Upper lobe of right lung (tissue), 1 donor: ENCODE measurements around the gene POLR2F. TPM values are rescaled to one million over a fixed set of nuclear protein-coding genes. Genes with fewer than 3 reads are reported as not detected.

Experiments
- ATAC-seq: fragments of 200-7000 bp; cut with Tn5 transposase; one replicate; pipeline ENCODE4 v1.9.1; 2020; ENCODE audit warnings: mild to moderate bottlenecking, moderate library complexity
- DNase-seq: peaks from one replicate; pipeline ENCODE4 v3.0.0-alpha.2; 2020
- H3K27ac ChIP-seq: fragments of 200-600 bp; one replicate; pipeline ENCODE4 v1.8.0; 2022
- H3K27me3 ChIP-seq: fragments of 200-600 bp; one replicate; pipeline ENCODE4 v1.8.0; 2022; ENCODE audit warnings: mild to moderate bottlenecking
- H3K36me3 ChIP-seq: fragments of 200-600 bp; one replicate; pipeline ENCODE4 v1.8.0; 2022
- H3K4me1 ChIP-seq: fragments of 200-600 bp; one replicate; pipeline ENCODE4 v1.8.0; 2022
- H3K4me3 ChIP-seq: fragments of 200-600 bp; one replicate; pipeline ENCODE4 v1.8.0; 2022; ENCODE audit warnings: mild to moderate bottlenecking
- H3K9me3 ChIP-seq: fragments of 200-600 bp; one replicate; pipeline ENCODE4 v1.8.0; 2022
- intact Hi-C: fragments of 100-400 bp; cut with DNase I; formaldehyde crosslinking; loops from one replicate; pipeline ENCODE4 v1.11.0; 2022
- total RNA-seq: library from RNA; stranded (reverse); fragmentation: NEBNext Ultra II Directional; extraction: Animal tissue kit (Norgen Biotek cat#: 25700); gene quantifications from one replicate; pipeline ENCODE4 v1.2.1, GENCODE V29; 2021
- TF ChIP-seq, protein P1 (sequence below): fragments of 200-600 bp; IDR thresholded peaks from one replicate; pipeline ENCODE4 v1.8.0; 2022; ENCODE audit warnings: antibody characterized with exemption
- donor health status: DM: no; HTN: yes; CAD: no; lungs with severe emphysema.

Gene POLR2F
- total RNA-seq, 1 donor from 2014 or later: 49.0 TPM

- Histone ChIP-seq H3K27ac (no peak overlapping the region), H3K4me1 (no peaks in the 10 kb centered on the region), H3K36me3 (peaks cover 4% of the 10 kb centered on the region), H3K4me3 (no peak overlapping the region), H3K9me3 (no peaks in the 10 kb centered on the region), H3K27me3 (no peaks in the 10 kb centered on the region)
- DNase-seq (no peak), ATAC-seq (no peak)
- TF ChIP-seq, protein P1, sequence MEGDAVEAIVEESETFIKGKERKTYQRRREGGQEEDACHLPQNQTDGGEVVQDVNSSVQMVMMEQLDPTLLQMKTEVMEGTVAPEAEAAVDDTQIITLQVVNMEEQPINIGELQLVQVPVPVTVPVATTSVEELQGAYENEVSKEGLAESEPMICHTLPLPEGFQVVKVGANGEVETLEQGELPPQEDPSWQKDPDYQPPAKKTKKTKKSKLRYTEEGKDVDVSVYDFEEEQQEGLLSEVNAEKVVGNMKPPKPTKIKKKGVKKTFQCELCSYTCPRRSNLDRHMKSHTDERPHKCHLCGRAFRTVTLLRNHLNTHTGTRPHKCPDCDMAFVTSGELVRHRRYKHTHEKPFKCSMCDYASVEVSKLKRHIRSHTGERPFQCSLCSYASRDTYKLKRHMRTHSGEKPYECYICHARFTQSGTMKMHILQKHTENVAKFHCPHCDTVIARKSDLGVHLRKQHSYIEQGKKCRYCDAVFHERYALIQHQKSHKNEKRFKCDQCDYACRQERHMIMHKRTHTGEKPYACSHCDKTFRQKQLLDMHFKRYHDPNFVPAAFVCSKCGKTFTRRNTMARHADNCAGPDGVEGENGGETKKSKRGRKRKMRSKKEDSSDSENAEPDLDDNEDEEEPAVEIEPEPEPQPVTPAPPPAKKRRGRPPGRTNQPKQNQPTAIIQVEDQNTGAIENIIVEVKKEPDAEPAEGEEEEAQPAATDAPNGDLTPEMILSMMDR: no peak
- intact Hi-C loops: no loop called here
These were observed 26.3 kb downstream of the POLR2F start for GRCh38 chr22:37979782-37980181.

- no peak for DNase-seq
- Histone ChIP-seq H3K36me3 (no peaks in the 10 kb centered on the region), H3K4me1 (no peaks in the 10 kb centered on the region), H3K9me3 (no peaks in the 10 kb centered on the region), H3K27me3 (no peaks in the 10 kb centered on the region), H3K27ac (no peak overlapping the region), H3K4me3 (no peak overlapping the region)
- ATAC-seq: no peak
- TF ChIP-seq, protein P1: no peak
- intact Hi-C loops: no loop called here
These were observed 27.9 kb downstream of the POLR2F start for GRCh38 chr22:37981282-37982011.

GRCh38 chr22:37982151-37982785, 28.8 kb downstream of the POLR2F start:
- intact Hi-C loops: no loop called here
- no peak for DNase-seq
- H3K27ac ChIP-seq: no peak overlapping the region
- peak; percentile 4 for ATAC-seq
- H3K36me3 ChIP-seq: no peaks in the 10 kb centered on the region
- no peaks in the 10 kb centered on the region for H3K4me1 ChIP-seq
- no peak overlapping the region for H3K4me3 ChIP-seq
- H3K27me3 ChIP-seq: no peaks in the 10 kb centered on the region
- H3K9me3 ChIP-seq: no peaks in the 10 kb centered on the region
- TF ChIP-seq, protein P1: no peak

GRCh38 chr22:37982938-37983859, 29.7 kb downstream of the POLR2F start:
- Histone ChIP-seq H3K27me3 (no peaks in the 10 kb centered on the region), H3K27ac (no peak overlapping the region), H3K36me3 (no peaks in the 10 kb centered on the region), H3K4me3 (no peak overlapping the region), H3K9me3 (no peaks in the 10 kb centered on the region), H3K4me1 (no peaks in the 10 kb centered on the region)
- TF ChIP-seq, protein P1: peak; percentile 23
- intact Hi-C loops: no loop called here
- DNase-seq: no peak
- ATAC-seq: no peak

DNA sequence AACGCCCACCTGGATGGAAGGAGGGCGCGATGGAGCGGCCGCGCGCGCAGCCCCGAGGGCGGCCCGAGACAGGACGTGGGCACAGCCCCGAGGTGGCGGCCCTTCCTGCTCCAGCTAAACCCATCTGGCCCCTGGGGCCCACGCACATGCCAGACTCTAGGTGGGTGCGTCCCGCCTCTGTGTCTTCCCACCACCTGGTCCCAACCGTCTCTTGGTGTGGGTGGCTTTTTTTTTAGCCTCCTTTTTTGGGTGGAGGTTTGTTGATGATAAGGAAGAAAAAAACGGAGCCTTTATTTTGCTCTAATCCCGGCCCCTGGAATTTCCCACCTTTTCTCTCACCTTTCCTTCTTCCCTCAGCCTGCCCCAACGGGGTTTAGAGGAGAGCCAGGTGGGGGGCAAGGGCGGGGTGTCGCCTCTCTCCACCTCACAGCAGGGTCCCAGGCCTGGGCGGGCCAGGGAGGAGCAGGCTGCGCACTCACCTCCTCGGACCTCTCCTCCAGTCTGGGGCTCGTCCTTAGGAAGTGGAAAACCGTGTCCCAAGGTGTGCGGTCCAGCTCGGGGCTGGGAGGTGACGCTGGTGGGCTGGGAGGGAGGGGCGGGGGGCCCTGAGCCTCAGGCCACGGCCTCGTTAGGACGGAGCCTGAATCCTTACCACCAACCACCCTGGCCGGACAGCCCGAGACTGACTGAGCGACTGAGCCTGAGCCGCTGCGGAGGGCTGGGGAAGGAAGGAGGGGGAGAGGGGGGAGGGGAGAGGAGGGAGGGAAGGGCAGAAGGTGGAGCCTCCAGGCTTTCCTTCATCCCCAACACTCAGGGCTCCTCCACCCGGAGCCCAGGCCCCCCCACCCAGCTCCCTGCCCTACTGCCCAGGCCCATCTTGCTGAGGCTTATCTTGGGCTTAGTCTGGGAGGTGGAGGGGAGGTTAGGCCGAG, 30.6 kb downstream of the POLR2F start, which contains the start of gene SOX10:
SOX10 (minus strand) TSS at position 696 of the 932 bp plus-strand sequence. CDS start 771 bp downstream, outside the sequence.
- DNase-seq (no peak), ATAC-seq (no peak)
- H3K9me3 ChIP-seq: no peaks in the 10 kb centered on the region
- H3K4me1 ChIP-seq: no peaks in the 10 kb centered on the region
- H3K36me3 ChIP-seq: no peaks in the 10 kb centered on the region
- no peak within 1 kb of the TSS for H3K27ac ChIP-seq
- intact Hi-C loops: no loop called here
- no peaks in the 10 kb centered on the region for H3K27me3 ChIP-seq
- H3K4me3 ChIP-seq: no peak within 1 kb of the TSS
- TF ChIP-seq, protein P1: no peak
